Stimulated activated naive CD8-positive, alpha-beta T cell treated with anti-CD3 and anti-CD28 coated beads, Interleukin-15, amount 100 ng/mL, for 72 hours (primary cell): ENCODE data around the gene GALNT2.

ENCODE experiments used
- ATAC-seq: fragments of 150-1000 bp; cut with Tn5 transposase; 2 replicates; pipeline ENCODE4 v1.10.0; 2021; ENCODE audit warnings: mild to moderate bottlenecking, moderate library complexity
- DNase-seq, 2 donors: peaks; one replicate each; pipeline ENCODE4 v3.0.0; 2021 to 2022
- H3K27ac Mint-ChIP-seq, 2 donors: one replicate each; pipeline ENCODE4 v1.8.0; 2022; ENCODE audit warnings: mild to moderate bottlenecking in 2 of 2, mixed read lengths in 2 of 2, moderate library complexity in 2 of 2
- H3K27me3 Mint-ChIP-seq: one replicate; pipeline ENCODE4 v1.8.0; 2022; ENCODE audit warnings: mixed read lengths
- H3K4me1 Mint-ChIP-seq: one replicate; pipeline ENCODE4 v1.8.0; 2022; ENCODE audit warnings: mild to moderate bottlenecking, mixed read lengths
- H3K4me3 Mint-ChIP-seq, 2 donors: one replicate each; pipeline ENCODE4 v1.8.0; 2022; ENCODE audit warnings: mild to moderate bottlenecking in 2 of 2, mixed read lengths in 2 of 2, moderate library complexity in 1 of 2
- H3K9me3 Mint-ChIP-seq, 2 donors: one replicate each; pipeline ENCODE4 v1.8.0; 2022; ENCODE audit warnings: mixed read lengths in 2 of 2

GALNT2 gene

GRCh38 chr1:230066466-230067404 lies at the start of gene GALNT2:
GALNT2 (plus strand) TSS chr1:230067238; CDS start chr1:230067281, 43 bp downstream.
- no peaks in the 10 kb centered on the region for H3K27me3 Mint-ChIP-seq
- H3K4me3 Mint-ChIP-seq = peak within 1 kb of the TSS; percentile 84 to 89
- peaks cover 4 to 7% of the 10 kb centered on the region in 2 donors for H3K9me3 Mint-ChIP-seq
- H3K27ac Mint-ChIP-seq = peak within 1 kb of the TSS; percentile 94
- H3K4me1 Mint-ChIP-seq = peaks cover 46% of the 10 kb centered on the region
- peak; percentile 90 to 91 for DNase-seq
- ATAC-seq = peak; percentile 91

- H3K4me1 Mint-ChIP-seq = no peaks in the 10 kb centered on the region
- no peak for ATAC-seq
- DNase-seq = no peak
- no peak overlapping the region for H3K4me3 Mint-ChIP-seq
- peaks cover 5 to 8% of the 10 kb centered on the region in 2 donors for H3K9me3 Mint-ChIP-seq
- H3K27ac Mint-ChIP-seq = no peak overlapping the region
- no peaks in the 10 kb centered on the region for H3K27me3 Mint-ChIP-seq
These were observed 46.6 kb upstream of the GALNT2 start for GRCh38 chr1:230020451-230020850.

GRCh38 chr1:230022666-230023380 lies 44.2 kb upstream of the GALNT2 start:
- ATAC-seq (no peak), DNase-seq (no peak)
- no peaks in the 10 kb centered on the region for H3K4me1 Mint-ChIP-seq

GRCh38 chr1:230025686-230026085 lies 41.4 kb upstream of the GALNT2 start:
- no peaks in the 10 kb centered on the region for H3K27me3 Mint-ChIP-seq
- H3K4me3 Mint-ChIP-seq = no peak overlapping the region
- no peak for ATAC-seq
- peaks cover 13% of the 10 kb centered on the region for H3K4me1 Mint-ChIP-seq
- no peak overlapping the region for H3K27ac Mint-ChIP-seq
- DNase-seq = no peak
- peaks cover 5 to 17% of the 10 kb centered on the region in 2 donors for H3K9me3 Mint-ChIP-seq

More at GRCh38 chr1:230022666-230023380, 44.2 kb upstream of the GALNT2 start:
- H3K9me3 Mint-ChIP-seq = peaks cover 5 to 17% of the 10 kb centered on the region in 2 donors
- H3K27ac Mint-ChIP-seq = peak overlapping the region in 1 of 2 donors; percentile 46
- no peaks in the 10 kb centered on the region for H3K27me3 Mint-ChIP-seq
- H3K4me3 Mint-ChIP-seq = no peak overlapping the region

GRCh38 chr1:230026139-230026538 lies 40.9 kb upstream of the GALNT2 start:
- Mint-ChIP-seq H3K4me1 (peaks cover 18% of the 10 kb centered on the region), H3K9me3 (peaks cover 5 to 17% of the 10 kb centered on the region in 2 donors), H3K27ac (no peak overlapping the region), H3K4me3 (no peak overlapping the region), H3K27me3 (no peaks in the 10 kb centered on the region)
- ATAC-seq (no peak), DNase-seq (no peak)

- DNase-seq = no peak
- Mint-ChIP-seq H3K4me3 (no peak overlapping the region), H3K27me3 (no peaks in the 10 kb centered on the region), H3K9me3 (peaks cover 5 to 17% of the 10 kb centered on the region in 2 donors), H3K27ac (no peak overlapping the region), H3K4me1 (peaks cover 20% of the 10 kb centered on the region)
- ATAC-seq = no peak
These were observed 40.5 kb upstream of the GALNT2 start for GRCh38 chr1:230026572-230026971.

- no peaks in the 10 kb centered on the region for H3K27me3 Mint-ChIP-seq
- DNase-seq (no peak), ATAC-seq (no peak)
- no peak overlapping the region for H3K4me3 Mint-ChIP-seq
- H3K4me1 Mint-ChIP-seq = peaks cover 20% of the 10 kb centered on the region
- peaks cover 5 to 17% of the 10 kb centered on the region in 2 donors for H3K9me3 Mint-ChIP-seq
- H3K27ac Mint-ChIP-seq = no peak overlapping the region
These were observed 38.3 kb upstream of the GALNT2 start for GRCh38 chr1:230028602-230029223.

- Mint-ChIP-seq H3K27ac (no peak overlapping the region), H3K4me3 (peak overlapping the region in 1 of 2 donors; percentile 45), H3K4me1 (peaks cover 20% of the 10 kb centered on the region), H3K27me3 (no peaks in the 10 kb centered on the region), H3K9me3 (peaks cover 2 to 12% of the 10 kb centered on the region in 2 donors)
- no peak for ATAC-seq
- no peak for DNase-seq
These were observed 37.6 kb upstream of the GALNT2 start for GRCh38 chr1:230029244-230029941.

GRCh38 chr1:230030122-230030821 lies 36.8 kb upstream of the GALNT2 start:
- Mint-ChIP-seq H3K4me1 (peaks cover 20% of the 10 kb centered on the region), H3K27me3 (no peaks in the 10 kb centered on the region), H3K27ac (no peak overlapping the region), H3K9me3 (peaks cover 0 to 9% of the 10 kb centered on the region in 2 donors), H3K4me3 (no peak overlapping the region)
- DNase-seq (no peak), ATAC-seq (no peak)

- H3K27me3 Mint-ChIP-seq = no peaks in the 10 kb centered on the region
- peaks cover 20% of the 10 kb centered on the region for H3K4me1 Mint-ChIP-seq
- no peak overlapping the region for H3K4me3 Mint-ChIP-seq
- peak overlapping the region in 1 of 2 donors; percentile 11 for H3K27ac Mint-ChIP-seq
- DNase-seq (no peak), ATAC-seq (peak; percentile 89)
- peaks cover 0 to 3% of the 10 kb centered on the region in 2 donors for H3K9me3 Mint-ChIP-seq
These were observed 35.9 kb upstream of the GALNT2 start for GRCh38 chr1:230031131-230031530.

GRCh38 chr1:230032516-230033281 lies 34.3 kb upstream of the GALNT2 start:
- Mint-ChIP-seq H3K27me3 (no peaks in the 10 kb centered on the region), H3K4me3 (no peak overlapping the region), H3K9me3 (peaks cover 4 to 7% of the 10 kb centered on the region in 2 donors), H3K27ac (no peak overlapping the region), H3K4me1 (peaks cover 26% of the 10 kb centered on the region)
- ATAC-seq (no peak), DNase-seq (no peak)

- peaks cover 4 to 7% of the 10 kb centered on the region in 2 donors for H3K9me3 Mint-ChIP-seq
- no peak overlapping the region for H3K27ac Mint-ChIP-seq
- no peak overlapping the region for H3K4me3 Mint-ChIP-seq
- DNase-seq (no peak), ATAC-seq (peak; percentile 89)
- peaks cover 6% of the 10 kb centered on the region for H3K4me1 Mint-ChIP-seq
- no peaks in the 10 kb centered on the region for H3K27me3 Mint-ChIP-seq
These were observed 29.8 kb upstream of the GALNT2 start for GRCh38 chr1:230037261-230037660.

- no peak for ATAC-seq
- Mint-ChIP-seq H3K4me1 (peaks cover 6% of the 10 kb centered on the region), H3K27ac (no peak overlapping the region), H3K27me3 (peaks cover 29% of the 10 kb centered on the region), H3K4me3 (no peak overlapping the region), H3K9me3 (peaks cover 4 to 7% of the 10 kb centered on the region in 2 donors)
- no peak for DNase-seq
These were observed 26.6 kb upstream of the GALNT2 start for GRCh38 chr1:230040440-230040839.

GRCh38 chr1:230043081-230043480 lies 24.0 kb upstream of the GALNT2 start:
- H3K27ac Mint-ChIP-seq = no peak overlapping the region
- no peaks in the 10 kb centered on the region for H3K4me1 Mint-ChIP-seq
- no peak overlapping the region for H3K4me3 Mint-ChIP-seq
- no peak for DNase-seq
- no peak for ATAC-seq
- H3K27me3 Mint-ChIP-seq = peaks cover 29% of the 10 kb centered on the region
- H3K9me3 Mint-ChIP-seq = no peaks in the 10 kb centered on the region
